Stimulated activated CD4-positive, alpha-beta T cell treated with anti-CD3 and anti-CD28 coated beads, Interleukin-15, amount 100 ng/mL, for 24 hours (primary cell): ENCODE data around the gene TSPY3.
"Not testable (repeated sequence)": the region's sequence is repeated elsewhere in the genome, so short reads cannot be mapped to it uniquely, and the experiment has no call there.

ENCODE experiments used
- DNase-seq: peaks from one replicate; pipeline ENCODE4 v3.0.0-alpha.2; 2020

Gene TSPY3

GRCh38 chrY:9398121-9398520, at the start of gene TSPY3:
Gene TSPY3 (plus strand): TSS chrY:9398421. CDS start chrY:9398467, 46 bp downstream.
- not testable (repeated sequence) for DNase-seq

- not testable (repeated sequence) for DNase-seq
These were observed 40.7 kb upstream of the TSPY3 start, which contains the start of gene TSPY8 for GRCh38 chrY:9357497-9357896. Gene TSPY8 (plus strand): TSS chrY:9357797. CDS start chrY:9357843, 46 bp downstream.

GRCh38 chrY:9396527-9396926, 1.7 kb upstream of the TSPY3 start:
- not testable (repeated sequence) for DNase-seq
